HG02763 (cell line): ENCODE measurements around the gene DLL4.

Experiments
- ATAC-seq: cut with Tn5 transposase; IDR thresholded peaks from one replicate; pipeline ENCODE4 v1.9.1; 2021; ENCODE audit warnings: mild to moderate bottlenecking, moderate library complexity; ENCODE audit not compliant: unreplicated experiment

The DLL4 gene

GRCh38 chr15:40928821-40929659, at the start of gene DLL4:
Gene DLL4 (plus strand): TSS chr15:40929340. CDS start chr15:40929669, 329 bp downstream.
- no peak for ATAC-seq

GRCh38 chr15:40879609-40880008, 49.5 kb upstream of the DLL4 start:
- no peak for ATAC-seq

GRCh38 chr15:40881351-40881750, 47.8 kb upstream of the DLL4 start:
- no peak for ATAC-seq

- ATAC-seq: no peak
Measured at GRCh38 chr15:40886586-40886985, 42.6 kb upstream of the DLL4 start.

GRCh38 chr15:40889112-40889511, 40.0 kb upstream of the DLL4 start:
- ATAC-seq: no peak

GRCh38 chr15:40891138-40891537, 38.0 kb upstream of the DLL4 start:
- ATAC-seq: no peak

GRCh38 chr15:40891810-40892446, 37.2 kb upstream of the DLL4 start:
- no peak for ATAC-seq

GRCh38 chr15:40892447-40893012, 36.6 kb upstream of the DLL4 start:
- no peak for ATAC-seq

GRCh38 chr15:40893019-40893670, 36.0 kb upstream of the DLL4 start:
- ATAC-seq: no peak

- ATAC-seq: peak; percentile 88
Measured at GRCh38 chr15:40893733-40894680, 35.1 kb upstream of the DLL4 start, which contains the start of gene VPS18. Gene VPS18 (plus strand): TSS chr15:40894450. CDS start chr15:40894769, 319 bp downstream.

- ATAC-seq: no peak
Measured at GRCh38 chr15:40894681-40895448, 34.3 kb upstream of the DLL4 start.

GRCh38 chr15:40899536-40900207, 29.5 kb upstream of the DLL4 start:
- ATAC-seq: no peak

- ATAC-seq: no peak
Measured at GRCh38 chr15:40900256-40901052, 28.7 kb upstream of the DLL4 start.

GRCh38 chr15:40901053-40901443, 28.1 kb upstream of the DLL4 start:
- ATAC-seq: no peak

GRCh38 chr15:40902605-40903561, 26.3 kb upstream of the DLL4 start:
- no peak for ATAC-seq

- no peak for ATAC-seq
Measured at GRCh38 chr15:40904552-40905201, 24.5 kb upstream of the DLL4 start.
